GM18907 (cell line): ENCODE data around the gene CREBZF.
"Not testable (repeated sequence)": the region's sequence is repeated elsewhere in the genome, so short reads cannot be mapped to it uniquely, and the experiment has no call there.

Source experiments
- ATAC-seq: cut with Tn5 transposase; IDR thresholded peaks from one replicate; pipeline ENCODE4 v1.9.1; 2021; ENCODE audit warnings: mild to moderate bottlenecking, moderate library complexity; ENCODE audit not compliant: unreplicated experiment

The CREBZF gene

GRCh38 chr11:85672105-85672902 lies 7.4 kb upstream of the CREBZF start:
- ATAC-seq, result no peak

GRCh38 chr11:85670949-85671663 lies 6.2 kb upstream of the CREBZF start:
- ATAC-seq, result not testable (repeated sequence)

DNA sequence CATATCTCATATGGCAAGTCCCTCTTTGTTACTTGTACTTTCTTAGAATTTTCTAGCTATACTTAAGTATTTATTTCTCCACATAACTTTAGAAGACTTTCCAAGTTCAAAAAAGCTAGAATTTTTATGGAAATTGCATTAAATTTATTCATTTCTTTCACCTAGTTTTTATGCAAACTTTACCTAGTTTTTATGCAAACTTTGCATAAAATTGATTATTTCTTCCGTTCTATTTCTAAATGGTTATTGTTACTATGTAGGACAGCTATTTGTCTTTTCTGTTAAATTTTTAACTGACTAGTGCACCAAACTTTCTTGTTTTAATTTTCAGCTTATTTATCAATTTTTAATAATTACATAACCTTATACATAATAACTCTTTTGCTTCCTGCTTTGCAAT lies 3.2 kb upstream of the CREBZF start:
- no peak for ATAC-seq

GRCh38 chr11:85666687-85667086 lies 1.8 kb upstream of the CREBZF start:
- ATAC-seq, result no peak

DNA sequence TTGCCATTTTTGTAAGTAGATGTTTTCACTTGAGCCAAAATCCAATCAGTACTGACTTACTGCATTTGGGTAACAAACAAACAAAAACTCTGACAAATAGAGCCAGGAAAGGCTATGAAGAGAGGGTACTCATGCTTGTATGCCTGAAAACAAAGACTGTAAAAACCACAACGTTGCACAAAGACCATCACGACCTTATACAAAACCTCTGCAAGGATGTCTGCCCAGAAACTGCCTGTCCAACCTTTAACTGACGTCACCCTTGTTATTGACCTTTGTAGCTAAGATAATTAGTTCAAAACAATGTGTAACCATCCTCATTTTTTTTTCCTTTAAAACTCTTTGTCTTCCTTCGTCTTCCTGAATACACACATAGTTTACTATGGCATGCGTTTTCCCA lies 804 bp upstream of the CREBZF start:
- ATAC-seq, result no peak

- ATAC-seq, result peak; percentile 79
Measured at GRCh38 chr11:85663753-85664614, 945 bp downstream of the CREBZF start.

- ATAC-seq, result no peak
Measured at GRCh38 chr11:85663080-85663752, 1.7 kb downstream of the CREBZF start.

DNA sequence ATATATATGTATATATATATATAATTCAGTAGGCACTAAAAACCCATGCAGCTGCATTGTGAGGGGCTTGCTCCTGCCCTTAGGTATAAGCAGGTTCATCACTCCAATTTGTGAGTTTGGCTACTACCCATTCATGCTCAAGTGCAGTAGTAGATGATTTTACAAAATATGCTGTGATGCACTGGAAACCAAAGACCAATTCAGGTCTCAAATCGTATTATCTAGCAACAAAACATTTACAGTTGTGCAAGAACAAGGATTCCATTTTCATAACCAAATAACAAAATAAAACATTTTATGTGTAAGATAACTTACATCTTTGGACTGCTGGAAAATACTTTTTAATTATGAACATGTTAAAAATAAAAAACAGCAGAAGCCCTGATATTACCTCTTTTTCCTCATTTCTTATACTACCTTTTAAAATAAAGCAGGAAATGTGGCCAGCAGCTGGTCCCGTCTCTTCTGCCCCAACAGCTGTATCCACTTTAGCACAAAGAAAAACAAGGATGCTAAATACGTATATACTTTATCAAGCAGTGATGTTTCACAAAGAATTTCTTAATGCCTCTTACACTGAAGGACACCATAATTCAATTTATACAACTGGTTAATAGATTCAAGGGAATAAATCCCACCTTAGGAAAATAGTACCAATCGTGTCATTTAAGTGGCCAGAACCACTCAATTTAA lies 2.8 kb downstream of the CREBZF start:
- no peak for ATAC-seq

GRCh38 chr11:85658180-85658579 lies 6.7 kb downstream of the CREBZF start:
- ATAC-seq, result no peak

- ATAC-seq, result no peak
Measured at GRCh38 chr11:85656777-85657176, 8.2 kb downstream of the CREBZF start.

GRCh38 chr11:85654343-85654742 lies 10.6 kb downstream of the CREBZF start:
- ATAC-seq, result not testable (repeated sequence)

DNA sequence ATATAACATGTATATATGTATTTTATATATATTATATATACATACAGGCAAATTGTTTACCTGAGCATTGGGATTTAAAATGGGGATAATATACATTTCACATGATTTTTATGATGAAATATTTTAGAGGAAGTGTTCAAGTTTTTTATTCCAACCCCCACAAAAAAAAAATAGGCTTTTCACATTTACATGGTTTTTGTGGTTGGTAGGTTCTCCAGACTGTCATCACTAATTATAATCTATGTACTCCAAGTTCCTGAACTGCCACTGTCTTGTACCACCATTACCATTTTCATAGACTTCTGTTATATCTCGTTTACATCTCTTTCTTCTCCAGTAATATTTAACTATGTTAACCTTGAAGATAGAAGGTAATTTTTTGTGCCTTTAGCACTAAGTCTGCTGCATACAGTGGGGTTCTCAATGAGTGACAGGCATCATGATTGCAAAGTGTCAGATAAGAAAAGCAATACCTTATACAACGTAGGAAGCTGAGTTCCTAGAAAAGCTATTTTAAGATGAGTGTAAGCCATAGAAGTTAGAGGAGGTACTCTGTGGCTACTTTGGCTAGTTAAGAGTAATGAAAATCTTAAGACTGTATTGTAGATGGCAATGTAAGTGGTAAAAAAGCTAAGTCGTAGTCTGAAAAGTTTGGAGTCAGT lies 12.0 kb downstream of the CREBZF start:
- ATAC-seq, result no peak

DNA sequence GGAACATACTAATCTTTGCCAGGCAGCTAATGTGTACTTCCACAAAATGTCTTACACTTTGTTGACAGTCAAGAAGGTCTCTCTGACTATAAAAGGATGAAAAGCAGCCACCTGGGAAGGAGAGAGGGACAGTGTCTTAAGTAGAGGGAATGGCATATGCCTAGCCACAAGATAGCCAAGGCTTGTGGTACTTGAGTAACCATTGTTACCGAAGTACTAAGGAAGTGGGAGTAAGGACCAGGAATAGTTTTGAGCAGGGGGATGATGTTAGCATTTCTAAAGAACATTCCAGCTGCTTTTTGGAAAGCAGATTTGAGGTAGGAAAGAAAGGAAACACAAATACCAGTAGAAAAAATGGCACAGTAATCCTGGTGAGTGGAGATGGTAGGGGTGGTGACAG lies 13.8 kb downstream of the CREBZF start:
- no peak for ATAC-seq

DNA sequence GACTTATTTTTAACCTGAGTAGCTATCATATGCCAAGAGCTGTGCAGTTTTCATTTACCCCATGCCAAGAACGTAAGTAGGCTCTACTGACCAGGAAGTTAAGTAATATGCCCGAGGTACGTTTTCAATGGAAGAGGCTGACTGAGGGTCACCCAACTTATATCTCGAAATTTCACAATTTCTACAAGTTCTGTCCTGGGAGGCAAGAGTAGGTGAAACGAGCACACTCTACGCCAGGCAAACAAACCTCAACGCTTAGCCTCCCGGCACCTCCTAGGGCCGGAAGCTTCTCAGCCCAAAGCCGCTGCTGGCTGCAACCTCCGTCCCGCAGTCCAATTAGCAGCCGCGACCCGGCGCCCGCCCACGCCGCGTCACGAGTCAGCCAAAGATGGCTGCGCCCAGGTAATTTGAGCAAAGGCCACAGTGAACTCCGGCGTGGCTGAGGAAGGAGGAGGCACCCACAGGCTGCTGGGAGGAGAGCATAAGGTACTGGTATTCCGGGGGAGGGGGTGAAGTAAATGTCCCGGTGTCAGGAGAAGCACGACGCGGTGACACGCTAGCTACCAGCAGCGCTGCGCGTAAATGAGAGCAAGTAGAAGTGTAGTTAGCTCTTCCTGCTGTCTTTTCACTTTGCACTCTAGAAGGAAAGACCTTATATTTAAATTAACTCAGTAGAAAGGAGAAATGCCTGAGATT lies 17.2 kb downstream of the CREBZF start, which contains the start of gene TMEM126A:
Gene TMEM126A, plus strand, starts transcription at position 364 of the 696 bp plus-strand sequence. CDS start 2,289 bp downstream, outside the sequence.
- peak; percentile 100 for ATAC-seq

GRCh38 chr11:85647078-85647477 lies 17.9 kb downstream of the CREBZF start:
- ATAC-seq, result no peak

- no peak for ATAC-seq
Measured at GRCh38 chr11:85643191-85643614, 21.7 kb downstream of the CREBZF start.

DNA sequence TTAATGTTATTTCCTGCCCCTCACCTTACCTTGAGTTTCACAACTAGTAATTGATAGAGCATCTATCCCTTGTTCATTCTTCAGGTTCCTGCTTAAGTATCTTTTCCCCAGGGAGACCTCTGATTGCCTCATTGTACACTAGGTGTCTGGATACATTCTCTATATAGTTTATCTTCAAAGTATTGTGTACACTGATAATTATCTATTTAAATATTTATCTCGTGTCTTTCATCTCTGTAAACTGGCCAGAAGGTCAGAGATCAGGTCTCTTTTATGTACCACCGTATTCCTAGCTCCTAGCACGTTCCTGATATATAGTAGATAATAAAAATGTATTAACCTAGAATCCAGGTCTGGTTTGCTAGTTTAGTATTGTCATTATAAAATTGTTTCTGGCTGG lies 30.2 kb downstream of the CREBZF start:
- ATAC-seq, result no peak

DNA sequence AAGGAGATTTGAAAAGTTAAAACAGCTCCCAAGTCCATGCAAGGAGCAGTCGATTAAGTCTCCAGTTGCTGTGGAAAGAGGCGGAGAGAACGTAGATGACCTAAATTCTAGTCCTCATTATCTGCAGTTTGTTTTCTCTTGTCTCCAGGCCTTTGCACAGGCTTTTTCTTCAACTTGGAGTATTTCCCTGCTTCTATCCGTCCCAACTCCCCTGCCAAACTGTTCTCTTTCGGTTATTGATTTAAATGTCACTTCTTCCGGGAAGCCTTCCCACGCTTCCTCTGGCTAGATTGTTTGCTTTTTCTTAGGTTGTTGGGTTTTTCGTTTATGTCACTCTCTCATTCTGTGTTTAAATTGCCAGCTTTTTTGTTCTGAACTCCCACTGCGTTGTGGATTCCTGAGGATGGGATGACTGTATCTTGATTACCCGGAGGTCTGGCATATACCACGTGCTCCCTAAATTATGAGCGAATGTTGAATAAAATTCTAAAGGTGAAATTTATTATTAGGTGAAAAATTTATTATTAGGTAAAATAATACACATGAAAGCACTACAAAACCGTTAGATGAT lies 36.1 kb downstream of the CREBZF start:
- peak; percentile 15 for ATAC-seq
